GM19240 (cell line): ENCODE data around the gene TRIM38.
"Not testable (repeated sequence)": the region's sequence is repeated elsewhere in the genome, so short reads cannot be mapped to it uniquely, and the experiment has no call there.

Source experiments
- DNase-seq: peaks from one replicate; pipeline ENCODE4 v3.0.0; 2011; ENCODE audit warnings: low spot score; ENCODE audit not compliant: insufficient read length

Gene TRIM38

DNA sequence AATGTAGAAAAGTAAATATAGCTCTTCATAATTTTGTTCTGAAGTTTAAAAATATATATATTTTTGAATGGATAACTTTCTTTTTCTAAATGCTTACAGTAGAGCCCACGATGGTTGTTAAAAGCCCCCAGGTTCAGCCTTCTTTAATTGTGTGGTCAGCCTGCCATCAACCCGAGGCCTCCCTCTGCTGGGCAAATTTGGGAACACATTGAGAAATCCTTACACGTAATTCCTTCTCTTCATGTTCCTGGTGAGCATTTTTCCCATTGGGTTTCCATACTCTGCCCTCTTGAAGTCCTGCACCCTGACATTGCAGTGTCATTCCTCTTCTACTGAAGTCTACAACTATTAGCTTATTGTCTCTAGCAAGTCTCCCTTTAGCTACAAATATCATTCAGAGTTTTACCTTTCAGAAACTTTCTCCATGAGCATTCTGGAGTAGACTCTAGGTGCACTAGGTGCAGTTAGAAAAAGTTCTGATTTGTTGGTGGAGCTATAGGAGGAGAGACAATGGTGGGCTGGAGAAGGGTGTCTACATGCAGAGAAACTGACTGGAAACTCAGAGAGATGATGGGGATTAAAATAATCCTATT, 40.6 kb downstream of the TRIM38 start:
- no peak for DNase-seq

DNA sequence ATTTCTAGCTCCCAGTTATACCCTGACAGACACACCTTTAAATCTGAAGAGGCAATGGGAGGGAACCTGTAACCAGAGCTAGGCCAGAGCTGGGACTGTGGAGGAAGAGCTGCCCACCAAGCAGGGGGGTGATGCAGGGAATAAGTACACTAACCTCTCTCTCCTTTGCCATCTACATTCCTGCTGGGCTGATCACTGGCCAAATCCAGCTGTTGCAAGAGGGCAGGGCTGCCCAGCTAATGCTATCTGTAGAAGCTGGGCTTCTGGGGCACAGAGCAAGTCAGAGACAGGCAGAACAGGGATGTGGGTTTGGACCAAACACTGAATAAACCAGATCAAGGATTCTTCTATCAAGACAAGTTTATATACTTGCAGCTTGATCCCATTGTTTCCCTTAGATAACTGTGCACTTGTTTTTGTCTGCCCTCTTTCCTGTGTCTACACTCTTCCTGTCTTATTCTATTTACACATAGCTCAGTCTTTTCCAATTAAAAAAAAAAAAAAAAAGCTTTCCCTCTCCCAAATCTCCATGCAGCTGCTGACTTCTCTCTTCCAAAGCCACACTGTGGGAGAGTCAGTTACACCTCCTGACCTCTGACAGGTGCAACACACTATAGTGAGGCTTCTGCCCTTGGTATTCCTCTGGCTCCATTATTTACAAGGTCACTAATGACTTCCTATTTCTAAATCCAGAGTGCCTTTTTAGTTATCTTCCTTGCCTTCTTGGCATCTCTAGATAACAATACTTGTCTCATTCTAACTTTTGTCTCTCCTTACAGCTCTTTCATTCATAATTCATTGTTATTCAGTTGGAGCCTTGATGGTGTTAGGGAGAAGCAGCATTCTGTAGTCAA, 43.7 kb downstream of the TRIM38 start:
- DNase-seq, result no peak

DNA sequence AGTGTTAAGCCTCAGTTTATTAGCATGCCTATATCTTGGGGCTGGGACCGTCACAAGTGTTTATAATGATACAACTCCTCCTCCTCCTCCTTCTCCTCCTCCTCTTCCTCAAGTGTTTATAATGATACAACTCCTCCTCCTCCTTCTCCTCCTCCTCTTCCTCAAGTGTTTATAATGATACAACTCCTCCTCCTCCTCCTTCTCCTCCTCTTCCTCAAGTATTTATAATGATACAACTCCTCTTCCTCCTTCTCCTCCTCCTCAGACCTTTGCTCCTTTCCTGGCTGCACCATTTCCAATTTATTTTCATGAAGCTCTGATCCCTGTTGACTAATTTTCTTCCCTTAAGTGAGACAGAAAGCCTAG, 44.3 kb downstream of the TRIM38 start:
- not testable (repeated sequence) for DNase-seq

DNA sequence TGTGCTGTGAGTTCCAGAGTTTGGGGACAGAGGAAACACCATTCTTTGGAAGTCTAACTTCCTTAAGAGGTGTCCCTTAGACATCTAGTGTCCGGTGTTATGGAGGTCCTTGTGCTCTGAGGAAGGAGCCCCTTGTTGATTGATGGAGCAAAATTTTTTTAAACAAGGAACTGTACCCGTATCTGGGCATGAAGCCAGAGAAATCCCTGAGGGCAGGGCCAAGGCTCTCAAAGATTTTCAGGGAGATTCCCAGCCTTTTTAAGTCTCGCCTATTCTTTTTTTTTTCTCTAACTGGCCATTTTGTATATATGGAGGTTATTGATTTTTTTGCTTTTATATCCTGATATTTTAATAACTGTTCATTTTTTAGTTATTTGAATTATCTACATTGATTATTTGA, 45.9 kb downstream of the TRIM38 start:
- DNase-seq, result no peak

DNA sequence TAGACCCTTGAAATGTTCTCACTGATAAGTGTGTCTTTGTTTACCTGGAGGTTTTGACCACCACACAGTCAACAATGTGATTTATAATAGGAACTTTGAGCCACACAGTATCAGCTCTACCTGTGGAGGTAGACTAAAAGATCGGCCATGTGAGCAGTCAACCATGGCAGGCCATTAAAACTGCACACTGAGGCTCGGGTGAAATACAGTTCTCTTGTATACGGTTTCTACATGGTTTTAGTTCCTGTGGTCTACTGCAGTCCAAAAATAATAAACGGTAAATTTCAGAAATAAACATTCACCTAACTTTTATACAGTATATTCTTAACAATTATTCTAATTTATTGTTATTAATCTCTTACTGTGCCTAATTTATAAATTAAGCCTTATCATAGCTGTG, 47.2 kb downstream of the TRIM38 start:
- DNase-seq, result no peak

DNA sequence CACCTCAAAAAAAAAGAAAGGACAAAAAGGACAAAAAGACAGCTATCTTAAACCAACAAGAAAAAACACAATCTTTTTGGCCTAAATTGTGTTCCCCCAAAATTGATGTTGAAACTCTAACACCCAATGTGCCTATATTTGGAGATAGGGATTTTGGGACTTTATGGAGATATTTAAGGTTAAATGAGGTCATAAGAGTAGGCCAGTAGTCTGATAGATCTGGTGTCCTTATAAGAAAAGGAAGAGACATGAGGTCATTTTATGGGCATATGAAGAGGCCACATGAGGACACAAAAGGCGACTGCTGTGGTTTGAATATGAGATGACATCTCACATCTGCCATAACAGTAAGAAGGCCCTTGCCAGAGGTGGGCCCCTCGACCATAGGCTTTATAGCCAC, 49.5 kb downstream of the TRIM38 start:
- no peak for DNase-seq

DNA sequence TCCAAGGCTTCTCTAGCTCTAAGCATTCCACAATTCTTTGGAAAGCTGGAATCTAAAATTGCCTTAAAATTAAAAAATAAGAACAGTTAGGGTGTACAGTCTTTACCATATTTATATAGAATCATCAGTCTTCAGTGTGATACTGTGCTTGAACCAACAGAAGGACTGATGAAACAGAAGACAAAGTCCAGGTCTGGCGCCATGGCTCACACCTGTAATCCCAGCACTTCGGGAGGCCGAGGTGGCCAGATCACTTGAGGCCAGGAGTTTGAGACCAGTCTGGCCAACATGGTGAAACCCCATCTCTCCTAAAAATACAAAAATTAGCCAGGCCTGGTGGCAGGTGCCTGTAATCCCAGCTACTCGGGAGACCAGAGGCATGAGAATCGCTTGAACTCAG, 51.8 kb downstream of the TRIM38 start:
- not testable (repeated sequence) for DNase-seq

DNA sequence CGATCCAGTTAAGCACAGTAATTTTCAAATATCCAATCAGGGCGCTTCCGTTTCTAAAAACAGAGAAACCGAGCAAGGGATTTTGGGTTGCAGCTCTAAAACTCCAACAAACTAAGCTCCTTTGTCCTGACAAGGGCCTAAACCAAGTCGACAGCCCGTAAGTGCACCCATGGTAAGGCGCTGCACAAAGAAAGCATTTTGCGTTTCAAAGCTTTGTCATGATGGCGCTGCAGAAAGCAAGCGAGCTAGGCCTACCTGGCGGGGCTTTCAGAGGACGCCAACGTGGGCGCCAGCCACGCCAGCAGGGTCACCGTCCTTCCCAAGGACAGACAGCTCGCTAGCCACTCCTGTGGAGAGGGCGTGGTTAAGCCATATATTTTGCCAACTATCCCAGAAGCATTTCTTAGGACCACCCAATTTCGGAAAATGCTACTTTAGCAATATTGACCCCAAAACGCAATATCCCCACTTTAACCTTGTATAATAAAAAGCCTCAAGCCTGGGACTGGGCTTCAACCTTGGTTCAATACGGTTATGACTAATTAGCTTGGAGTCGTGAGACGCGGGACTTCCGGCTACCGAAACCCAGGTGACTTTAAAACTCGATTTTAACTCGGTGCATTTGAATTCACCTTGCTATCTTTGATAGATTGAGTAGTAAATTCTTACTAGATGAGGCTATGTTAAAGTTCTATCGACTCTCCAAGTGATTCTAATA, 53.8 kb downstream of the TRIM38 start:
- no peak for DNase-seq

DNA sequence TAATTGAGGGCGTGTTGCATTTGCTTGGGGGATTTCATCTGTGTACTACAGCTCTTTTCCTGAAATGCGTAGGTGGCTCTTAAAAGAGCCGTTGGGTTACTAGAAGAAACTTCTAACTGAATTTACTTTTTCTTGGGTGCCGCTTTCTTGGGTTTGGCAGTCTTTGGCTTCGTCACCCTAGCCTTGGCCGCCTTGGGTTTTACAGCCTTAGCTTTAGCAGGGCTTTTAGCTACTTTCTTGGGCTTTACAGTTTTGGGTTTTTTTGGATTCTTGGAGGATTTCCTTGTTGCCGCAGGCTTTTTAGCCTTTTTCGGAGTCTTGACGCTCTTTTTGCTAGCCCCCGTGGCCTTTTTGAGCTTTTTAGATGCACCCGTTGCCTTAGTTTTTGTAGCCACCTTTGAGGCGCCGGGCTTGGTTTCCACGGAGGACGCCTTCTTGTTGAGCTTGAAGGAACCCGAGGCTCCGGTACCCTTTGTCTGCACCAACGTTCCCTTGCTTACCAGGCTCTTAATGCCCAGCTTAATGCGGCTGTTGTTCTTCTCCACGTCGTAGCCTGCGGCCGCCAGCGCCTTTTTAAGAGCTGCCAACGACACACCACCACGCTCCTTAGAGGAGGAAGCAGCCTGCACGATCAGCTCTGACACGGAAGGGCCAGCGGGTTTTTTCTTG, 54.5 kb downstream of the TRIM38 start:
- DNase-seq, result no peak

DNA sequence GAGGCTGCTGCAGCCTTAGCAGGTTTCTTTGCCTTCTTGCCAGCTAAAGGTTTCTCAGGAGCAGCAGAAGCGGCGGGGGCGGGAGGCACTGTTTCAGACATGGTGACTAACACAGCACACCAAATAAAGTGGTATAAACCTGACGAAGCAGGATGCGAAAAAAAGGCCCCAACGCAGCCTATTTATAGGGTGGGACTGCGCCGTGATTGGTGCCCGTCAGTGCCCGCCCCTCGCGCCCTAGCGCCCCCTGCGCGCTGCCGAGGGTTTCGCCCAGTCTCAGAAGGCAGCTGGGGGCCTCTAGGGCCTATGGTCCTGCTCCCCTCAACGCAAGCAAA, 55.0 kb downstream of the TRIM38 start:
- no peak for DNase-seq

DNA sequence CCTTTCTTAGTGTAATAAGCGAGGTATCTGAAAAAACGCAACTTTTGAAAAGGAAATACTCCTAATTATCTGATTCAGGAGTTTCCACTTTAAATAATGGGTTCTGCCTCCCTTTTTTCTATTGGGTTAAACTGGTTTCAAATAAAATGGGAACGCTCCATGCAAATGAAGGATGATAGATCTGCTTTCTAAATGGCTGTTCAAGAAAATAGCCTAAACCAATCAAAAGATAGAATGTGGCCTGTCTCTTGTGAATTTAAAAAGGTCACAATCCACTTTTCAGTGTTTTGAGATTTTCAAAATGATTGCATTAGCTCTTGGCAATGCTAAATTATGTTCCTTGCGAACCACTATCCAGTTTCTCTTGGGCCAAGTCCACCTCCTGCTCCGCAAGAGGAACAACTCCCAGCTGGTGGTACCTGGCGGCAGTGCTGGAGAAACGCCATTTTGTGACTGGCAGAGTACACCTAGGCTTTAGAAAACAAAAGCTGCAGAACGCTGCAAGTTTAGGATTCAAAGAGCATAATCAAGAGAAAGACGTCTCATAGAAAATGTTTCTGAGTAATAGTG, 56.7 kb downstream of the TRIM38 start:
- DNase-seq, result no peak

DNA sequence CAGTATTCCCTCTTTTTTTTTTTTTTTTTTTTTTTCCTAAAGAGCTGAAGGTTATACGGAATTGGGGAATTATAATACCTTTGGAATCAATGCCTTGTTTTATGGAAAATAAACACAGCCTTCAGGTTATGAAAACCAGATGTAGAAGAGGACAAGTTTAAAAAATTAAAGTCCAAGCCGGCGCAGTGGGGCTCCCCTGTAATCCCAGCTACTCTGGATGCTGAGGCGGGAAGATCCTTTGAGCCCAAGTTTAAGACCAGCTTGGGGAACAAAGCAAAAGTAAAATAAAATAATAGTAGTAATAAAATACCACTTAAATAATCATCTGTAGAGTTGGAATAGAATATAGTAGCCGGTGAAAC, 57.3 kb downstream of the TRIM38 start:
- DNase-seq, result no peak

DNA sequence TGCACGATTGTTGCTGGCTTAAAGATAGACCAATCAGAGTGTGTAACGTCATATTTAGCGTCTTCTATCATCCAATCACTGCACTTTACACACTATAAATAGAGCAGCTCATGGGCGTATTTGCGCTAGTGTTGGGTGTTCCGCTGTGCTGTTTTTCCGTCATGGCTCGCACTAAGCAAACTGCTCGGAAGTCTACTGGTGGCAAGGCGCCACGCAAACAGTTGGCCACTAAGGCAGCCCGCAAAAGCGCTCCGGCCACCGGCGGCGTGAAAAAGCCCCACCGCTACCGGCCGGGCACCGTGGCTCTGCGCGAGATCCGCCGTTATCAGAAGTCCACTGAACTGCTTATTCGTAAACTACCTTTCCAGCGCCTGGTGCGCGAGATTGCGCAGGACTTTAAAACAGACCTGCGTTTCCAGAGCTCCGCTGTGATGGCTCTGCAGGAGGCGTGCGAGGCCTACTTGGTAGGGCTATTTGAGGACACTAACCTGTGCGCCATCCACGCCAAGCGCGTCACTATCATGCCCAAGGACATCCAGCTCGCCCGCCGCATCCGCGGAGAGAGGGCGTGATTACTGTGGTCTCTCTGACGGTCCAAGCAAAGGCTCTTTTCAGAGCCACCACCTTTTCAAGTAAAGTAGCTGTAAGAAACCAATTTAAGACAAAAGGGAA, 57.9 kb downstream of the TRIM38 start:
- DNase-seq, result no peak

DNA sequence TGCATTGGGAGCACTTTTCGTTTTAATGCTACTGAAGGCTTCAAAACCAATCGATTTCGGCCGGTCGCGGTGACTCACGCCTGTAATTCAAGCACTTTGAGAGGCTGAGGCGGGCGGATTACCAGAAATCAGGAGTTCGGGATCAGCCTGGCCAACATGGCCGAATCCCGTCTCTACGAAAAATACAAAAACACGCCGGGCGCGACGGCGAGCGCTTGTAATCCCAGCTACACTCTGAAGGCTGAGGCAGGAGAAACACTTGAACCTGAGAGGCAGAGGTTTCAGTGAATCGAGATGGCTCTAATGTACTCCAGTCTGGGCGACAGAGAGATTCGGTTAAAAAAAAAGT, 58.4 kb downstream of the TRIM38 start:
- DNase-seq, result no peak

DNA sequence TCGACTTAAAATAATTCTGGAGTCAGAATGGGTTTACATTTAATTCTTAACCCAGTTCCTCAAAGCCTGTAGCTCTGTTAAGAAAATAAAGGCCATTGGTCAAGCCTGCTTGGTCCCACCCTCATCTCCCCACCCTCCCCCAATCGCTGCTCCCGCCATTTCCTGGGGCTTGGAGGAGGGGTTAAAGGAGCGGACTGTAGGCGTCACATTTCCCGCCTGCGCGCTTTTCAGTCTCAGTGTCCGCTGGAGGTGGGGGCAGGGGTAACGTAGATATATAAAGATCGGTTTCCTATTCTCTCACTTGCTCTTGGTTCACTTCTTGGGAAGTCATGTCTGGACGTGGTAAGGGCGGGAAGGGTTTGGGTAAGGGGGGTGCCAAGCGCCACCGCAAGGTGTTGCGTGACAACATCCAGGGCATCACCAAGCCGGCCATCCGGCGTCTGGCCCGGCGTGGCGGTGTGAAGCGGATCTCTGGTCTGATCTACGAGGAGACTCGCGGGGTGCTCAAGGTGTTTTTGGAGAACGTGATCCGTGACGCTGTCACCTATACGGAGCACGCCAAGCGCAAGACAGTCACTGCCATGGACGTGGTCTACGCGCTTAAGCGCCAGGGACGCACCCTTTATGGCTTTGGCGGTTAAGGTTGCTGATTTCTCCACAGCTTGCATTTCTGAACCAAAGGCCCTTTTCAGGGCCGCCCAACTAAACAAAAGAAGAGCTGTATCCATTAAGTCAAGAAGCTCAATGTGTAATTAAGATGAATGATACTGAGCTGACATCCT, 58.9 kb downstream of the TRIM38 start:
- peak; percentile 59 for DNase-seq

DNA sequence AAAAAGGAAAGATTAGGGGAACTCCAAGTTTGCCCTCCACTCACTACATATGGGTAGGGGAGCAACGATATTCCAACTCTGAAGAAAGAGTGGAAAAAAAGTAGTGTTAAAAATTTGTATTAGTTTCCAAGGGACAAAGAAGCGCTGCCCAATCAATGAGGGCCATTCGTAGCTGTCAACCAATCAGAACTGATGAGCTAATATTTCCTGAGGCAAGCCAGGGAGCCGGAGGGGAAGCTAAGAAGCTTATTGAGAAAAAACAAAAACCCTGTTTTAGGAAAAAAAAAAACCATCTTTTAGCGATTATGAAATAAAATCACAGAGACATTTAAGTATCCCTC, 59.5 kb downstream of the TRIM38 start:
- DNase-seq, result no peak

DNA sequence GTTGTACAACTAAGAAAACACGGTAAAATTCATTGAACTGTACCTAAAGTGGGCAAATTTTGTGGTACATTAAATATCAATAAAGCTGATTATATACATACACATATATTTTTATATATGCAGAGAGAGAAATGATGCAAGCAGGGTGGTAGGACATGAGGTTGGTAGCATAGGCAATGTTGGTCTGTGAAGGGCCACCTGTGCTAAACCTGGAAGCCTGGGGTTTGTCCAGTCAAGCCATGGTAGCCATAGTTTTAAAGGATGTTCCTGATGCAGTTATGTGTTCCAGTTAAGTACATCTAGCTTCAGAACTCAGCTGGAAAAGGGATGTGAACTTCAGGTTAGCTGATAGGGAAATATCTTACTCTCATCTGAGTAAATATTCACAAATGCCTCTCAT, 60.1 kb downstream of the TRIM38 start:
- no peak for DNase-seq

DNA sequence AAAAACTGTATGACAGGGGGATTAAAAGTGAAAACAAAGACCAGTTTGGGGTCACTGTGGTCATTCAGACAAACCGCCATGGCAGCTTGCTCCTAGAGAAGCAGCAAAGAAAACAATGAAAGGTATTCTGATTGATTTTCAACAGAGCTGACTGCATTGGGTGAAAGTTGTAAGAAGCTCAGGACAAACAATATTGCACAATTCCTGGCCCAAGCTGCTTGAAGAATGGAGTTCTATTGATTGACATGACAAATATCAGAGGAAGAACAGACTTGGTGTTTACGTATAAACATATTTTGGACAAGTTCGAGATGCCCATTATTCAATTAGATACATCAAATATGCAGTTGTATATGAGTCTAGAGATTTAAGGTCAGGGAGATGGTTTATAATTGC, 62.0 kb downstream of the TRIM38 start:
- DNase-seq, result no peak

DNA sequence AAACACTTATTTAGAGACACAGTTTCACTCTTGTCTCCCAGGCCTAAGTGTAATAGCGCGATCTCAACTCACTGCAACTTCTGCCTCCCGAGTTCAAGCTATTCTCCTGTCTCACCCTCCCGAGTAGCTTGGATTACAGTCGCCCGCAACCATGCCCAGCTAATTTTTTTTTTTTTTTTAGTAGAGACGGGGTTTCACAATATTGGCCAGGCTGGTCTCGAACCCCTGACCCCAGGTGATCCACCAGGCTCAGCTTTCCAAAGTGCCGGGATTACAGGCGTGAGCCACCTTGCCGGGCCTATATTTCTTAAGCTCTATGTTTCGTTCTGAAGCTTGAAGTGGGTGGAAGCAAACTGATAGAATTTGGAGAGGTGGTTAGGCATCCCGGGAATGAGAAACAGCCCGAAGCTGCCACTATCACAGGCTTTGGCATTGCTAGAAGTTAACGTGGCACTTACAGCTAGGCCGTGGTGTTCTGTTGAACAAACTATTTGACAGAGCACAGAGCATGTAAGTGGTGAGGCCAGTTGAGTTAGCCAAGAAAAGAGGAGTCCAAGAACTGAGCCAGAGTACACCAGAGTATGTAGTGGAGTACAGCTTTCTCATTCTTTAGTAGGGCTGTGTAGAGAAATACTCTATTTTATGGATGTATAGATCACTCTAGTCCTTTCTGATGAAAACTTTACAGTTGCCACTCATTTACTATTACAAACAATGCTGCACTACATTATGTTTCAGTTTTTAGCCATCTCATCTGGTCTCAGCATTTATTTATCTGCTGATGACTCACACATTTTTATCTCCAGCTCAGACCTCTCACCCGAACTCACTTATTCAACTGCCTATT, 62.7 kb downstream of the TRIM38 start:
- DNase-seq, result no peak
